ENCODE data around the gene RNF150.

GRCh38 chr4:141121768-141122454 is 11.4 kb downstream of the RNF150 start:
- TF ChIP-seq CTCF (IDR thresholded peaks at IDR 0.05; ENCODE audit: poor library complexity, severe bottlenecking) (no peak), POLR2AphosphoS5 (IDR thresholded peaks at IDR 0.05) (no peak), TAF1 (IDR thresholded peaks at IDR 0.05; ENCODE audit: low read depth) (no peak), EP300 (conservative IDR thresholded peaks at IDR 0.05; ENCODE audit: poor library complexity, severe bottlenecking) (no peak), MXI1 (conservative IDR thresholded peaks at IDR 0.05; ENCODE audit: poor library complexity, severe bottlenecking) (no peak)

All from neural cell (in vitro differentiated cells).